DMS79 (cell line): ENCODE results near the gene BAMBI.

Source experiments
- DNase-seq: peaks from one replicate; lab custom pipeline; 2025; lab: John Stamatoyannopoulos, UW

BAMBI gene

GRCh38 chr10:28676326-28676967, 874 bp upstream of the BAMBI start:
- DNase-seq = no peak

DNA sequence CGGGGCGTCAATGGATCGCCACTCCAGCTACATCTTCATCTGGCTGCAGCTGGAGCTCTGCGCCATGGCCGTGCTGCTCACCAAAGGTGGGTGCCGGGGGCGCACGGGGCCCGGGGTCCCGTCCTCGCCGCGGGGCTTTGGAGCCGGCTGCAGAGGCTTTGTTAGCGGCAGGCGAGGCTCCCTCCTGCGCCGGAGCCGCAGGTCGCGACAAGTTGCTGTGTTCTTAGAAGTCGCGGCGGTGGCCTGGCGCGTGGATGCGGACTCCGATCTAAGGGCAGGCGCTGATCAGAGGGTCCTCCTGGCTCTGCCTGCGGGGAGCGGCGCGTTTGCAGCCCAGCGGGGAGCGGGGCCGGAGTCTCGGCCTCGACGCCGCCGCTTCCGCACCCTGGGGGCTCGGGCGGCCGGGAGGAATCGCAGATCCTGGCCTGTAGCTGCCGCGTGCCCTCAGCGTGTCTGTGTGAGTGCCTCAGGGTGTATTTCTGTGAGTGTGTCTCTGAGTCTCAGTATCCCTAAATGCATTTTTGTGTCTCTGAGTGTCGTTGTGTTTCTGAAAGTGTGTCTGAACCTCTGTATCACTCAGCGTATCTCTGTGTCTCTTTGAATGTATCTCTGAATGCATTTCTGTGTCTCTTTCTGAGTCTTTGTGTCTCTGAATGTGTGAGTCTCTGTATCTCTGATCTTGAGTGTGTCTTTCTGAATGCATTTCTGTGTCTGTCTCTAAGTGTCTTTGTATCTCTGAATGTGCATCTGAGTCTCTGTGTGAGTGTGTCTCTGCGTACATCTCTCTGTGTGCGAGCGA, 766 bp downstream of the BAMBI start:
- DNase-seq = no peak

GRCh38 chr10:28678687-28679457, 1.6 kb downstream of the BAMBI start:
- DNase-seq = no peak

GRCh38 chr10:28679581-28680357, 2.4 kb downstream of the BAMBI start:
- DNase-seq = no peak

DNA sequence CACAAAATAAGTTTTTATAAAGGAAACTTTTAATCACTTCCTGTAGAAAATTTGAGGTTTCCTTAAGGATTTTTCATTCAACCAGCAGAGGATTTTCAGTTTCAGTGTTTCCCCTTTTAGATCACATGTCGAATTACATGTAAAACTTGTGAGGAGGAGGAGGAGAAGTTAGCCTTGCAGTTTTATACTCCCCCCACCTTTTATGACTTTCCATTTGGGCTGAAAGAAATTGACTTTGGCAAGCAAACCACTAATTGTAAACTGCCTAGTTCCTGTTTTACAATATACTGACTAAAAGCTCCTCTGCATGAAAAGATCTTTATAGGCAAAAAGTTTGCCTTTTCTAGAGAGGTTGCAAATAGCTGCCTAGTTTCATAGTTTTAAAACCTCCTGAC, 3.0 kb downstream of the BAMBI start:
- no peak for DNase-seq

DNA sequence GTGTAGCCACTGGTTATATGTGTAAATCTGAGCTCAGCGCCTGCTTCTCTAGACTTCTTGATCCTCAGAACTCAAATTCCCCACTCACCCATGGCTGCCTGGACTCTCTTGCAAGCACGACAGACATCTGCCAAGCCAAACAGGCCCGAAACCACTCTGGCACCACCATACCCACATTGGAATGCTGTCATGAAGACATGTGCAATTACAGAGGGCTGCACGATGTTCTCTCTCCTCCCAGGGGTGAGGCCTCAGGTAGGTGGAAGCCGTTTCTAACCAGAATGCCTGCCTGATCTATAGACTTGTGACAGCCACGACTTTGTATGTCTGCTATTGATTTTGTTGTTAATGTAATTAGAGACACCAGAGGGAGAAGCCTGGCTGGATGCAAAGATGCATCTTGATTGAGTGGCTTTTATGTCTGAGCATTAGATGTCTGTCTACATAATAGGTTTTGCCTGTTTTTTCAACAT, 4.0 kb downstream of the BAMBI start:
- DNase-seq = no peak

DNA sequence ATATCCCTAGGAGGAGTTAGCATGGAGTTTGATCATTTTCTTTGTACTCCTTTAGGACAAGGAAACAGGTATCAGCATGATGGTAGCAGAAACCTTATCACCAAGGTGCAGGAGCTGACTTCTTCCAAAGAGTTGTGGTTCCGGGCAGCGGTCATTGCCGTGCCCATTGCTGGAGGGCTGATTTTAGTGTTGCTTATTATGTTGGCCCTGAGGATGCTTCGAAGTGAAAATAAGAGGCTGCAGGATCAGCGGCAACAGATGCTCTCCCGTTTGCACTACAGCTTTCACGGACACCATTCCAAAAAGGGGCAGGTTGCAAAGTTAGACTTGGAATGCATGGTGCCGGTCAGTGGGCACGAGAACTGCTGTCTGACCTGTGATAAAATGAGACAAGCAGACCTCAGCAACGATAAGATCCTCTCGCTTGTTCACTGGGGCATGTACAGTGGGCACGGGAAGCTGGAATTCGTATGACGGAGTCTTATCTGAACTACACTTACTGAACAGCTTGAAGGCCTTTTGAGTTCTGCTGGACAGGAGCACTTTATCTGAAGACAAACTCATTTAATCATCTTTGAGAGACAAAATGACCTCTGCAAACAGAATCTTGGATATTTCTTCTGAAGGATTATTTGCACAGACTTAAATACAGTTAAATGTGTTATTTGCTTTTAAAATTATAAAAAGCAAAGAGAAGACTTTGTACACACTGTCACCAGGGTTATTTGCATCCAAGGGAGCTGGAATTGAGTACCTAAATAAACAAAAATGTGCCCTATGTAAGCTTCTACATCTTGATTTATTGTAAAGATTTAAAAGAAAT, 4.8 kb downstream of the BAMBI start:
- no peak for DNase-seq

GRCh38 chr10:28684157-28684985, 7.0 kb downstream of the BAMBI start:
- no peak for DNase-seq

- no peak for DNase-seq
Measured at GRCh38 chr10:28684986-28685580, 7.8 kb downstream of the BAMBI start.

GRCh38 chr10:28685717-28686116, 8.4 kb downstream of the BAMBI start:
- no peak for DNase-seq

GRCh38 chr10:28686835-28687682, 9.7 kb downstream of the BAMBI start:
- DNase-seq = no peak

GRCh38 chr10:28687683-28688001, 10.3 kb downstream of the BAMBI start:
- no peak for DNase-seq

GRCh38 chr10:28690545-28690944, 13.2 kb downstream of the BAMBI start:
- no peak for DNase-seq

DNA sequence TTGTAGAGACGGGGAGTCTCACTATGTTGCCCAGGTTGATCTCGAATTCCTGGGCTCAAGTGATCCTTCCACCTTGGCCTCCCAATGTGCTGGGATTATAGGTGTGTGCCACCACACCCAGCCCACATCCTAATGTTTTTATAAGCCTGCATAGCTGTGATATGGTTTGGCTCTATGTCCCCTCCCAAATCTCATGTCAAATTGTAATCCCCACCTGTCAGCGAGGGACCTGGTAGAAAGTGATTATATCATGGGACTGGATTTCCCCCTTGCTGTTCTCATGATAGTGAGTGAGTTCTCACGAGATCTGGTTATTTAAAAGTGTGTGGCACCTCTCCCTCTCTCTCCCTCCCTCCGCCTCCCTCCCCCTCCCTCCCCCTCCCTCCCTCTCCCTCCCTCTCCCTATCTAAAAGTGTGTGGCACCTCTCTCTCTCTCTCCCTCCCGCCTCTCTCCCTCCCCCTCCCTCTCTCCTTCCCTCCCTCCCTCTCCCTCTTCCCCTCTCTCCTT, 13.9 kb downstream of the BAMBI start:
- no peak for DNase-seq

DNA sequence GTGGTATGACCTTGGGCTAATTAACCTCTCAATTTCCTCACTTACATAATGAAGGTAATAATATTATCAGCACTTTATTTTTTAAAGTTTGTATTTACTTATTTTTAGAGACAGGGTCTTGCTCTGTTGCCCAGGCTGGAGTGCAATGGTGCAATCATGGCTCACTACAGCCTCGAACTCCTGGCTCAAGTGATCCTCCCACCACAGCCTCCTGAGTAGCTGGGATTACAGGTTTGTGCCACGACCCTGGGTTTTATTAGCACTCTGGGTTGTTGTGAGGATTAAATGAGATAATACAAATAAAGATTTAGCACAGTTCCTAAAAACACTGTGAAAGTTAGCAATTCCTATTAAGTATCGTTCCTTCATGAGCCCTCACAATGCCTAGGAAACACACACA, 14.7 kb downstream of the BAMBI start:
- DNase-seq = no peak

- no peak for DNase-seq
Measured at GRCh38 chr10:28694530-28694929, 17.2 kb downstream of the BAMBI start.

DNA sequence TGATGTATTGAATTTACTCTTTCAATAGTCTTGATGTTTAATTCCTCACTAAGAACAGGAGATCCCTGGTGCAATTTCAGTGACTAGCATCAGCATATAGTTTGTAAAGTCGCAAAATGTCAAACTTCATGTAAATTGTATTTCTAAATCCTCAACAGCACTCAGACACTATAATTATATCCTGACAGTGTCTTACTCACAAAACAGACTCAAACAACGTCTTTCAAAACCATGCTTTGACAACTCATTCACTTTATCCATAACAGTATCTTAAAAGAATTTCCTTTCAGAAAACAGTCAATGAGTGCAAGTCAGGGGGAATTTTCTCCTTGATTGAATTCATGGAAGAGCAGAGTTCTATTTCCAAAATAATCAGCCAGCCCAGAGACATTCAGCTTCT, 20.8 kb downstream of the BAMBI start:
- no peak for DNase-seq

GRCh38 chr10:28704464-28705161, 27.3 kb downstream of the BAMBI start:
- no peak for DNase-seq
